ENCODE measurements around the gene LMBR1.
"Not testable (repeated sequence)": the region's sequence is repeated elsewhere in the genome, so short reads cannot be mapped to it uniquely, and the experiment has no call there.

Gene LMBR1

DNA sequence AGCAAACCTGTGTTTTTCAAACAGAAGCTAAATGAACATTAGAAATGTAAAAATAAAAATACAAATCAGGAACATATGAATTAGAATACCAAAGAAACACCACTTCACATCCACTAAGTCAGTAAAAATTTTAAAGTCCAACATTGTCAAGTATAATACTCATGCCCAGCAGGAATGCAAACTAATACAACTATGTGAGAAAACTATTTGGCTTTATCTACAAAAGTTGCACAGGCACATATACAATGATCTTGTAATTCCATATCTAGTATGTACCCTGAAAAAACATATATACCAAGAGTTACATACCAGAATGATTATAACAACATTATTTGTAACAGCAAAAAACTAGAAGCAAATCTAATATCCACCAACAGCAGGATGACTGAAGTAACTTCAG is 161.3 kb downstream of the LMBR1 start:
- Histone ChIP-seq H3K4me1 (ENCODE audit: insufficient read depth, low read length) (no peaks in the 10 kb centered on the region), H3K36me3 (ENCODE audit: insufficient read depth, low read length) (no peaks in the 10 kb centered on the region; the same call in 1 of the 2 replicates), H3K9me3 (ENCODE audit: control insufficient read depth, insufficient read depth, low read length) (no peaks in the 10 kb centered on the region; the same call in 1 of the 2 replicates), H3K9ac (ENCODE audit: low read depth, low read length) (no peak overlapping the region)

DNA sequence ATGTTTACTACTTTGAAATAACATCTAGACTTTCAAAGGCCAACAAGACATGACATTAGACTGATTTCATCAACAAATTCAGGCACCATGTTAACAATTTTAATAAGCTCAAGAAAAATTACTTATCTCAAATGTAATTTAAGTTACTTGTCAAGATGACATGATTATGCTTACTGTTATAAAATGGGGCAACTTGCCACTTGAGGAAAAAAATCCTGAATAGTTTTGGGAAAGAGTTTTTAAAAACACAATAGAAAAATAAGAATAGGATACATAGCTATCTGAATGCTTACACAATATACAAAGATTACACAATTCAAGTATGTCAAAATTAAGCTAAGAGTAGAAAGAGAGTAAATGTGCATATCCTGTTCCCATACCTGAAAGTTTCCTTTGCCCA is 167.0 kb downstream of the LMBR1 start:
- Histone ChIP-seq H3K36me3 (ENCODE audit: insufficient read depth, low read length) (no peaks in the 10 kb centered on the region), H3K9me3 (ENCODE audit: control insufficient read depth, insufficient read depth, low read length) (no peaks in the 10 kb centered on the region), H3K9ac (ENCODE audit: low read depth, low read length) (no peak overlapping the region), H3K4me1 (ENCODE audit: insufficient read depth, low read length) (peaks cover 4% of the 10 kb centered on the region; the same call in 1 of the 2 replicates)

DNA sequence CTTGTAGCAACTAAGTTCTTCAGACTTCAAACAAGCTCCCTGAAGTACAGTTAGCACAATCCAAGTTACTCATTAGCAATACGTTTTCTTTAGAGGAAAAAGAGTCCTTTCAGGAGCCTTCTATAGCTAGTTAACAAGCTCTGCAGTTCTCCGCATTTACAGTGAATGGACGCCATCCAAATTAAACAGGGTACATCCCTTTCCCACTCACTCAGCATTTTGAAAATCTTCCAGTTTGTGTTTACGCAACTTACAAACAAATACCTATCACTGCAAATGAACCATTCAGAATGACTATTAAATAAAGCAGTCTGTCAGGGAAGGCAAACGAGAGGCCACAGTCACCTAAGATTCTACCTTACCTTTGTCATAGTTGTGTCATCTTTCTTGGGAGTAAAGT is 167.9 kb downstream of the LMBR1 start:
- no peak overlapping the region for H3K9ac ChIP-seq (ENCODE audit: low read depth, low read length)
- no peaks in the 10 kb centered on the region for H3K36me3 ChIP-seq (ENCODE audit: insufficient read depth, low read length)
- no peaks in the 10 kb centered on the region for H3K9me3 ChIP-seq (ENCODE audit: control insufficient read depth, insufficient read depth, low read length)

DNA sequence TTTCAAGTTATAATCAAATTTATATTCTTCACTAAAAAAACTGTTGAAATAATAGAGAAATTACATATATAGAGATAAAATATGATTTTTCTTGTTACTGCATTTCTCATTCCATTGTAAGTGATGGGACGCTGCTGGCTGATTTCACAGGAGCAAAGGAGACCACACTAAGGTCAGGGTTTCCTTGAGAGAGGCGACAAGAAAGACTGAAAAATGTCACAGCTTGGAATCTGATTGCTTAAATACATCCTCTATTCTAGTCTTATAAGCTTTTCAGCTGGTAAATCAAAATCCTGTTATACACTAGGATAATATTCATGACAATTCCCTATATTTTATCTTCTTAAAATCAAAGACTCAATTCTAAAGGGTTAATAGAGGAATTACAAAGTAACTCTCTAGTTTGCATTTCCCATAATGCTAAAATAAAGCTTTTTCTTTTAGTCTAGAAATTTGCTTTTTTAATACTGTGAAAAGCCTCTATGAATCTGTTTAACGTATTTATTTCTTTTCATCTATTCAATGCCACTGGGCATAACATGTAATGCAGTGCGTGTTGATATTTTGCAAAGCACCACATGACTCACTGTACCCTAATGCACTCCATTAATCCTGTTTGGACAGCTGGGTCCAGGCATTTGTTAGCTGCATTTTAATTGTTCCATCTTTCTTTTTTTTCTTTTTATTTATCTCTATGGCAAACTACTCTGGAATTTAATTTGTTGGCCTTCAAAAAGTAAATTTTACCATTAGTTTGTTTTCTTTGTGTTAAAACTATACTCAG is 170.7 kb downstream of the LMBR1 start:
- Histone ChIP-seq H3K9ac (ENCODE audit: low read depth, low read length) (no peak overlapping the region), H3K36me3 (ENCODE audit: insufficient read depth, low read length) (no peaks in the 10 kb centered on the region)

More for the DNA sequence above, 167.9 kb downstream of the LMBR1 start:
- peaks cover 4% of the 10 kb centered on the region; the same call in 1 of the 2 replicates for H3K4me1 ChIP-seq (ENCODE audit: insufficient read depth, low read length)

DNA sequence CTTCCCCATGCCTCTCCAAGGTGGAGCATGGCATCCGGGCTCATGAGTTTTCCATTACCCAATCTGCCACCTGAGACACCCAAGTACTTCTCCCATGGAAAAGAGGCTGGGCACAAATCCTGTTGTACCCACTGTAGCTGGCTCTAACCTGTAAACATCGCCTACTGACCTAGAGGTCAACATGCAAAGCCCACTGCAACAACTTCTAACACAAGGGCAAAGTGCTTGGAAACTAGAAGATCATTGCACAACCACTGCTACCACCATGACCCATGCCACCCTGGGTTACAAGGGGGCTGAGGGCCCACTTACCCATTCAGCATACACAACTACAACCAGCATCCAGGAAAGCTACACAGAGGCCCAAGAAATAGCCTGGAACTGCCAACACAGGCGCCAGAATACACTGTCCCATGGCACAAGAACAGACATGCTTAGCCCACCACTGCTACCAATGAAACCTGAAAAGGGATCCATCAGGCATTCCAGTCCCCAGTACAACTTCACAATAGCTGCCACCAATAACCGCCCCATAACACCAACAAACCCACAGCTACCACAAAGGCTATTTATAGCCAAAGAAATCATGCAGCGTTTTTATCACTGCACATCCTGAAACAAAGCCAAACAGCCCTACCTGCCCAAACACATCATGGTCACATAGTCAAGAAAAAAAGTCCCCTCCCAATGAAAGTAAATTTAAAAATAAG is 189.1 kb downstream of the LMBR1 start:
- Histone ChIP-seq H3K36me3 (ENCODE audit: insufficient read depth, low read length) (no peaks in the 10 kb centered on the region; the same call in 1 of the 2 replicates), H3K4me1 (ENCODE audit: insufficient read depth, low read length) (no peaks in the 10 kb centered on the region), H3K9ac (ENCODE audit: low read depth, low read length) (no peak overlapping the region), H3K9me3 (ENCODE audit: control insufficient read depth, insufficient read depth, low read length) (no peaks in the 10 kb centered on the region)

More for the DNA sequence above, 170.7 kb downstream of the LMBR1 start:
- Histone ChIP-seq H3K9me3 (ENCODE audit: control insufficient read depth, insufficient read depth, low read length) (no peaks in the 10 kb centered on the region), H3K4me1 (ENCODE audit: insufficient read depth, low read length) (peaks cover 4% of the 10 kb centered on the region; the same call in 1 of the 2 replicates)

DNA sequence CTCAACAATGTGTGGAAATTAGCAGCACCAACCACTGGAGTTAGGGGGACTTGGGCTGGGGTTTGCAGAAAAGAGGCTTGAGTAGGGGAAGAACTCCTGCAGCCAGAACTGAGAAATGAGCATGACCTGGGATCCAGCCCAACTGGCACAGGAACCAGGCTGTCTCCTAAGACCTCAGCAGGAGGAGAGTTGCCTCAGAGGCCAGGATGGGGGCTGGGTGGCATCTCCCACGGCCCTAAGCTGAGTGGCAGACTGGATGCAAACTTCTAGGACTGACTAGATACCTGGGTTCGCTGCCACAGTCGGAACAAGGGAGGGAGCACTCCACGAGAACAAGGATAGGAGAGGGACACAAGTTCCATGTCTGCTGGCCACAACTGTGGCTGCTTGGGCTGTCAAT is 189.8 kb downstream of the LMBR1 start:
- Histone ChIP-seq H3K4me1 (ENCODE audit: insufficient read depth, low read length) (no peaks in the 10 kb centered on the region), H3K36me3 (ENCODE audit: insufficient read depth, low read length) (no peaks in the 10 kb centered on the region; the same call in 1 of the 2 replicates), H3K9ac (ENCODE audit: low read depth, low read length) (no peak overlapping the region), H3K9me3 (ENCODE audit: control insufficient read depth, insufficient read depth, low read length) (no peaks in the 10 kb centered on the region; the same call in 1 of the 2 replicates)

DNA sequence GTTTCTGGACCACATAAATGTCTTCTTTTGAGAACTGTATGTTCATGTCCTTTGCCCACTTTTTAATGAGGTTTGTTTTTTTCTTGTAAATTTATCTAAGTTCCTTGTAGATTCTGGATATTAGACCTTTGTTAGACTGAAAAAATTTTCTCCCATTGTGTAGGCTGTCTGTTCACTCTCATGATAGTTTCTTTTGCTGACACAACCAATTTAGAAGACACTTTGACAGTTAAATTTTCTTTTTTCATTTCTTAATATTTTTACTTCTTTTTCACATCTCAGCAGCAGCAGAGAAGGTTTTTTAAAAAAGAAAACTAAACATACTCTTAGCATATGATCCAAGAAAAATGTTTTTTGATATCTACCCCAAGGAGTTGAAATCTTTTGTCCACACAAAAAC is 190.6 kb downstream of the LMBR1 start:
- Histone ChIP-seq H3K9ac (ENCODE audit: low read depth, low read length) (no peak overlapping the region), H3K4me1 (ENCODE audit: insufficient read depth, low read length) (no peaks in the 10 kb centered on the region), H3K36me3 (ENCODE audit: insufficient read depth, low read length) (no peaks in the 10 kb centered on the region), H3K9me3 (ENCODE audit: control insufficient read depth, insufficient read depth, low read length) (no peaks in the 10 kb centered on the region; the same call in 1 of the 2 replicates)

DNA sequence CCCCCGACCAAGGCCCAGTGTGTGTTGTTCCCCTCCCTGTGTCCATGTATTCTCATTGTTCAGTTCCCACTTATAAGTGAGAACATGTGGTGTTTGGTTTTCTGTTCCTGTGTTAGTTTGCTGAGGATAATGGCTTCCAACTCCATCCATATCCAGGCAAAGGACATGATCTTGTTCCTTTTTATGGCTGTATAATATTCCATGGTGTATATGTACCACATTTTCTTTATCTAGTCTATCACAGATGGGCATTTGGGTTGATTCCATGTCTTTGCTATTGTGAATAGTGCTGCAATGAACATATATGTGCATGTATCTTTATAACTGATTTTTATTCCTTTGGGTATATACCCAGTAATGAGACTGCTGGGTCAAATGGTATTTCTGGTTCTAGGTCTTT is 191.2 kb downstream of the LMBR1 start:
- not testable (repeated sequence) for H3K9ac ChIP-seq (ENCODE audit: low read depth, low read length); H3K4me1 ChIP-seq (ENCODE audit: insufficient read depth, low read length); H3K9me3 ChIP-seq (ENCODE audit: control insufficient read depth, insufficient read depth, low read length); H3K36me3 ChIP-seq (ENCODE audit: insufficient read depth, low read length)

DNA sequence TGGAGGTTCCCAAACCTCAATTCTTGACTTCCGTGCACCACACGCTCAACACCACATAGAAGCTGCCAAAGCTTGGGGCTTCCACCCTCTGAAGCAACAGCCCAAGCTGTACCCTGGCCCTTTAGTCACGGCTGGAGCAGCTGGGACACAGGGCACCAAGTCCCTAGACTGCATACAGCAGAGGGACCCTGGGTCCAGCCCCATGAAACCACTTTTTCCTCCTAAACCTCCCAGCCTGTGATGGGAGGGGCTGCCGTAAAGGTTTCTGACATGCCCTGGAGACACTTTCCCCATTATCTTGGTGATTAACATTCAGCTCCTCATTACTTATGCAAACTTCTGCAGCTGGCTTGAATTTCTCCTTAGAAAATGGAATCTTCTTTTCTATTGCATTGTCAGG is 194.5 kb downstream of the LMBR1 start:
- H3K4me1 ChIP-seq (ENCODE audit: insufficient read depth, low read length); H3K36me3 ChIP-seq (ENCODE audit: insufficient read depth, low read length); H3K9ac ChIP-seq (ENCODE audit: low read depth, low read length): not testable (repeated sequence)
- peaks cover 12% of the 10 kb centered on the region for H3K9me3 ChIP-seq (ENCODE audit: control insufficient read depth, insufficient read depth, low read length)

DNA sequence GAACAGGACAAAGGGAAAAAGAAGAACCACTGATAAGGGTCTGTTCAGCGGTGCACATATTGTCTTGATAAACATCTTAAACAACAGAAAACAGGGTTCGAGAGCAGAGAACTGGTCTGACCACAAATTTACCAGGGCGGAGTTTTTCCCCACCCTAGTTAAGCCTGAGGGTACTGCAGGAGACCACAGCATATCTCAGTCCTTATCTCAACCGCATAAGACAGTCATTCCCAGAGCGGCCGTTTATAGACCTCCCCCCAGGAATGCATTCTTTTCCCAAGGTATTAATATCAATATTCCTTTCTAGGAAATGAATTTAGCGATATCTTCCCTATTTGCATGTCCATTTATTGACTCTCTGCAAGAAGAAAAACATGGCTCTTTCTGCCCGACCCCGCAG is 195.7 kb downstream of the LMBR1 start:
- not testable (repeated sequence) for H3K9ac ChIP-seq (ENCODE audit: low read depth, low read length); H3K4me1 ChIP-seq (ENCODE audit: insufficient read depth, low read length); H3K36me3 ChIP-seq (ENCODE audit: insufficient read depth, low read length)
- H3K9me3 ChIP-seq (ENCODE audit: control insufficient read depth, insufficient read depth, low read length): peaks cover 12% of the 10 kb centered on the region

DNA sequence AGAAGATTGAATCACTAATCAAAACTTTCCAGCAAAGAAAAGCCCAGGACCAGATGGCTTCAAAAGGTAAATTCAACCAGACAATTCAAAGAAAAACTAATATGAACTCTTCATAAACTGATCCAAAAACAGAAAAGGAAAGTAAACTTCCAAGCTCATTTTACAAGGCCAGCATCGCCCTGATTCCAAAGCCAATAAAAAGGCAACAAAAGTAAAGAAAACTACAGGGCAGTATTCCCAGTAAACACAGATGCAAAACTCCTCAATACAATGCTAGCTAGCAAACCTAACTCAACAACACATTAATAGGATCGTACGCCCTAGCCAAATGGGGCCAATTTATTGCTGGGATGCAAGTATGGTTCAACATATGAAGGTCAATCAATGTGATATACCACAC is 199.4 kb downstream of the LMBR1 start:
- Histone ChIP-seq H3K36me3 (ENCODE audit: insufficient read depth, low read length) (no peaks in the 10 kb centered on the region), H3K9ac (ENCODE audit: low read depth, low read length) (no peak overlapping the region), H3K9me3 (ENCODE audit: control insufficient read depth, insufficient read depth, low read length) (peaks cover 12% of the 10 kb centered on the region), H3K4me1 (ENCODE audit: insufficient read depth, low read length) (no peaks in the 10 kb centered on the region)

DNA sequence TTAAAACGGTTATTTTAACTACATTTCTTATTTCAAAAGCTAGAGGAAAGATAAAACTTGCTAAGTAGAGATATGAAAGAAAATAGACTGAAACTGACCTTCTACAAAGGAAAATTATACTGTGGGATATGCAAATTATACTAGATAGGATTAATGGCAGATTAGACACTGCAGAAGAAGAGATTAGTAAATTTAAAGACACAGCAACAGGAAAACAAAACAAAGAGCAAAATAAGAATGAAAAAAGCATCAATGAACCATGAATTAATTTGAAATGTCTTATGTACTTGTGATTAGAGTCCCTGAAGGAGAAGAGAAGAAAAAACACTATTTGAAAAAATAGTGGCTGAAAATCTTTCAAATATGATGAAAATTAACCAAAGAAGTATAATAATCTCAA is 200.1 kb downstream of the LMBR1 start:
- no peaks in the 10 kb centered on the region for H3K36me3 ChIP-seq (ENCODE audit: insufficient read depth, low read length)
- no peak overlapping the region for H3K9ac ChIP-seq (ENCODE audit: low read depth, low read length)
- no peaks in the 10 kb centered on the region for H3K4me1 ChIP-seq (ENCODE audit: insufficient read depth, low read length)
- H3K9me3 ChIP-seq (ENCODE audit: control insufficient read depth, insufficient read depth, low read length): peaks cover 12% of the 10 kb centered on the region

GRCh38 chr7:156691764-156692163 is 201.2 kb downstream of the LMBR1 start:
- Histone ChIP-seq H3K4me1 (ENCODE audit: insufficient read depth, low read length) (no peaks in the 10 kb centered on the region), H3K36me3 (ENCODE audit: insufficient read depth, low read length) (peaks cover under 1% of the 10 kb centered on the region; the same call in 1 of the 2 replicates), H3K9ac (ENCODE audit: low read depth, low read length) (no peak overlapping the region), H3K9me3 (ENCODE audit: control insufficient read depth, insufficient read depth, low read length) (peaks cover 12% of the 10 kb centered on the region)

DNA sequence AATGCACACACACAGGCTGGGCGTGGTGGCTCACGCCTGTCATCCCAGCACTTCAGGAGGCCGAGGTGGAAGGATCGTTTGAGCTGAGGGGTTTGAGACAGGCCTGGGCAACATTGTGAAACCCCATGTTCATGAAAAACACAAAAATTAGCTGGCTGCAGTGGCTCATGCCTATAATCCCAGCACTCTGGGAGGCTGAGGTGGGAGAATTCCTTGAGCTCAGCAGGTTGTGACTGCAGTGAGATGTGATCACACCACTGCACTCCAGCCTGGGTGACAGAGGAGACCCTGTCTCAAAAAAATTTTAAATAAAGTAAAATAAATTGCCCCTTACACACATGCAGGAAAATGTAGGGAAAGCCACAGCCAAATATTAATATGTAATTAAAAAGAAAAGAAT is 208.3 kb downstream of the LMBR1 start:
- peaks cover 11% of the 10 kb centered on the region for H3K36me3 ChIP-seq (ENCODE audit: insufficient read depth, low read length)
- no peaks in the 10 kb centered on the region for H3K9me3 ChIP-seq (ENCODE audit: control insufficient read depth, insufficient read depth, low read length)
- no peaks in the 10 kb centered on the region for H3K4me1 ChIP-seq (ENCODE audit: insufficient read depth, low read length)
- no peak overlapping the region for H3K9ac ChIP-seq (ENCODE audit: low read depth, low read length)

DNA sequence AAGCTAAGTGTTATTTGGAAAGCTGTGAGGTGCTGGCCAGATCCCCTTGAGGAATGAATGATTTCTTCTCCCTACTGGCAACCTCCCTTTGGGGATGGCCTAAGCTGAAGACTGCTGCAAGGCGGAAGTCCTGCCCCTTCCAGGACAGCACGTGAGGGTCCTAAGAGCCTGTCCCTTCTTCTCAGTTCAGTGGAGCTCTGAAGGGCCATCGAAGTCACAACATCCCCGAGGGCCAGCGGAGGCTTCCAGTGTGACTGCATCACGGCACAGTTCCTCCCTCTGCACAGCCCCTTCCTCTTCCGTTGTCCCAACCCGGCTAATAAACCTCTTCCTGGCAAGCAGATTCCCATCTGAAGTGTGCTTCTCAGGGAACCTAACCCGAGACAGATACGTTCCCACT is 208.7 kb downstream of the LMBR1 start:
- no peaks in the 10 kb centered on the region for H3K4me1 ChIP-seq (ENCODE audit: insufficient read depth, low read length)
- H3K9ac ChIP-seq (ENCODE audit: low read depth, low read length): no peak overlapping the region
- H3K9me3 ChIP-seq (ENCODE audit: control insufficient read depth, insufficient read depth, low read length): no peaks in the 10 kb centered on the region
- peaks cover 11% of the 10 kb centered on the region for H3K36me3 ChIP-seq (ENCODE audit: insufficient read depth, low read length)
